Measurements from ENCODE around the gene PTH2R.

PTH2R gene

GRCh38 chr2:208406474-208407451, at the start of gene PTH2R:
PTH2R (plus strand) TSS chr2:208406792; CDS start chr2:208407044, 252 bp downstream.
- no peak within 1 kb of the TSS for H3K4me3 ChIP-seq (ENCODE audit: low read depth, low read length)
- no peak for TF ChIP-seq CTCF (IDR thresholded peaks at IDR 0.05; ENCODE audit: borderline replicate concordance, insufficient read depth, low read depth, low read length)

- no peak overlapping the region for H3K4me3 ChIP-seq (ENCODE audit: low read depth, low read length)
- TF ChIP-seq CTCF (IDR thresholded peaks at IDR 0.05; ENCODE audit: borderline replicate concordance, insufficient read depth, low read depth, low read length) = no peak
Measured at GRCh38 chr2:208356846-208357574, 49.6 kb upstream of the PTH2R start.

GRCh38 chr2:208358758-208359631, 47.6 kb upstream of the PTH2R start:
- no peak for TF ChIP-seq CTCF (IDR thresholded peaks at IDR 0.05; ENCODE audit: borderline replicate concordance, insufficient read depth, low read depth, low read length)
- no peak overlapping the region for H3K4me3 ChIP-seq (ENCODE audit: low read depth, low read length)

GRCh38 chr2:208359632-208359986, 47.0 kb upstream of the PTH2R start:
- H3K4me3 ChIP-seq (ENCODE audit: low read depth, low read length) = no peak overlapping the region
- no peak for TF ChIP-seq CTCF (IDR thresholded peaks at IDR 0.05; ENCODE audit: borderline replicate concordance, insufficient read depth, low read depth, low read length)

- H3K4me3 ChIP-seq (ENCODE audit: low read depth, low read length) = no peak overlapping the region
Measured at GRCh38 chr2:208360259-208361076, 46.1 kb upstream of the PTH2R start.

More at GRCh38 chr2:208360259-208361076, 46.1 kb upstream of the PTH2R start:
- no peak for TF ChIP-seq CTCF (IDR thresholded peaks at IDR 0.05; ENCODE audit: borderline replicate concordance, insufficient read depth, low read depth, low read length)
